CD8-positive, alpha-beta memory T cell (primary cell): ENCODE results near the gene NSMF. TPM values are rescaled to one million over a fixed set of nuclear protein-coding genes. Genes with fewer than 3 reads are reported as not detected.
A peak's percentile ranks its signal among the peaks of the same experiment; 100 is the strongest.

Experiments used
- CTCF ChIA-PET: fragments of 350-600 bp; sonication (Branson Sonifier 250); formaldehyde crosslinking; loops from one replicate; lab custom pipeline; 2021; ENCODE audit warnings: antibody characterized with exemption; lab: Charles Lee
- POLR2A ChIA-PET: fragments of 350-600 bp; sonication (Branson Sonifier 250); formaldehyde crosslinking; loops from one replicate; lab custom pipeline; 2021; ENCODE audit warnings: antibody characterized with exemption; lab: Charles Lee
- DNase-seq, 5 donors: peaks; one replicate each; pipeline versions ENCODE4 v3.0.0 to v3.0.0-alpha.2; 2020 to 2022; ENCODE audit warnings: mixed read lengths in 1 of 5
- H3K27ac ChIP-seq: one replicate; pipeline ENCODE4 v1.7.0; 2013; ENCODE audit warnings: low read depth, mild to moderate bottlenecking, low read length, moderate library complexity
- H3K27me3 ChIP-seq: 2 replicates; pipeline ENCODE4 v1.7.0; 2013; ENCODE audit warnings: low read length, mild to moderate bottlenecking; ENCODE audit not compliant: insufficient read depth, poor library complexity, severe bottlenecking
- H3K36me3 ChIP-seq: 2 replicates; pipeline ENCODE4 v1.7.0; 2013; ENCODE audit warnings: mild to moderate bottlenecking, low read length, moderate library complexity; ENCODE audit not compliant: insufficient read depth
- H3K4me1 ChIP-seq: 2 replicates; pipeline ENCODE4 v1.7.0; 2013; ENCODE audit warnings: mild to moderate bottlenecking, low read length, moderate library complexity; ENCODE audit not compliant: insufficient read depth
- H3K4me3 ChIP-seq: 2 replicates; pipeline ENCODE4 v1.7.0; 2013; ENCODE audit warnings: mild to moderate bottlenecking, low read length
- H3K9me3 ChIP-seq: 2 replicates; pipeline ENCODE4 v1.7.0; 2013; ENCODE audit warnings: mild to moderate bottlenecking, low read length
- H3K27ac Mint-ChIP-seq, 8 donors: one replicate each; pipeline ENCODE4 v1.8.0; 2020 to 2021; ENCODE audit warnings: mixed read lengths in 8 of 8, mild to moderate bottlenecking in 6 of 8, inconsistent platforms in 3 of 8, moderate library complexity in 3 of 8
- H3K27me3 Mint-ChIP-seq, 2 donors: one replicate each; pipeline ENCODE4 v1.8.0; 2020 to 2021; ENCODE audit warnings: mixed read lengths in 2 of 2, mild to moderate bottlenecking in 1 of 2, moderate library complexity in 1 of 2
- H3K36me3 Mint-ChIP-seq, 3 donors: one replicate each; pipeline ENCODE4 v1.8.0; 2020 to 2021; ENCODE audit warnings: mixed read lengths in 3 of 3, inconsistent platforms in 1 of 3, mild to moderate bottlenecking in 1 of 3
- H3K4me1 Mint-ChIP-seq, 3 donors: one replicate each; pipeline ENCODE4 v1.8.0; 2020 to 2021; ENCODE audit warnings: mixed read lengths in 3 of 3, inconsistent platforms in 1 of 3, mild to moderate bottlenecking in 1 of 3
- H3K4me3 Mint-ChIP-seq, 7 donors: one replicate each; pipeline ENCODE4 v1.8.0; 2020 to 2021; ENCODE audit warnings: mixed read lengths in 7 of 7, mild to moderate bottlenecking in 6 of 7, moderate library complexity in 4 of 7, inconsistent platforms in 2 of 7
- H3K9me3 Mint-ChIP-seq, 5 donors: one replicate each; pipeline ENCODE4 v1.8.0; 2020 to 2022; ENCODE audit warnings: mixed read lengths in 5 of 5, mild to moderate bottlenecking in 3 of 5, moderate library complexity in 2 of 5, inconsistent platforms in 1 of 5
- polyA plus RNA-seq: library from polyadenylated mRNA; unstranded; fragments of 300-500 nt; fragmentation: Illumina TruSeq; gene quantifications from one replicate; pipeline ENCODE4 v1.2.3, GENCODE V29; 2021
- total RNA-seq, 2 experiments: library from RNA; stranded (reverse); gene quantifications; one replicate each; pipeline ENCODE4 v1.2.3, GENCODE V29; 2021

The NSMF gene
- total and polyA plus RNA-seq, 3 experiments from 2014 or later = 15.4 to 42.8 (median 40.9) TPM

DNA sequence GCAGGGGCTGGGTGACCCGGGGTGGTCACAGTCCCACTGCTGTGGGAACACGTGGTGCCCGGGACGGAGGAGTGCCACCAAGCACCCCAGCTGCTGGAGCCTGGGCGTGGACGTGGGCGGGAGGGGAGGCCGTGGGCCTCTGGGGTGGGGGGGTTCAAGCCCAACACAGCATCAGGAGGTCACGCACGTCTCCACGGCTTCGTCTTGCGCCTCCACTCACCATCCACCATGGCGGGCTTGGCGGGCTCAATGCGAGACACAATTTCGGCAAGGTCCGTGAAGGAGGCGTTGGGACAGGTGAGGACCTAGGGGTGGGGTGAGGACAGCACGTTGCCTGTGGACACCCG lies 2.2 kb upstream of the NSMF start:
- H3K4me3 ChIP-seq = peak overlapping the region; percentile 66
- ChIA-PET CTCF (interaction anchor here (1.4 to 1.5 kb wide), 2 partner anchors 39 to 142 kb away, joined by 3 to 6 read pairs; partner anchors contain the start of genes EXD3 and NOXA1), POLR2A (interaction anchor here (1.5 kb wide), 1 partner anchor 38 kb away, joined by 6 read pairs; the partner anchor contains the start of genes EXD3 and NOXA1)
- H3K4me1 ChIP-seq = peaks cover 57% of the 10 kb centered on the region
- peaks cover 0 to 5% (median 0%) of the 10 kb centered on the region in 3 donors for H3K36me3 Mint-ChIP-seq
- H3K27me3 Mint-ChIP-seq = no peaks in the 10 kb centered on the region
- H3K9me3 Mint-ChIP-seq = no peaks in the 10 kb centered on the region
- peak in 1 of 5 donors; percentile 27 for DNase-seq
- H3K27me3 ChIP-seq = no peaks in the 10 kb centered on the region
- H3K36me3 ChIP-seq = no peaks in the 10 kb centered on the region
- no peaks in the 10 kb centered on the region for H3K9me3 ChIP-seq
- peak overlapping the region in 5 of 7 donors; percentile 45 to 90 (median 83) for H3K4me3 Mint-ChIP-seq
- peak overlapping the region; percentile 65 for H3K27ac ChIP-seq
- H3K27ac Mint-ChIP-seq = peak overlapping the region in 6 of 8 donors; percentile 6 to 95 (median 81)
- H3K4me1 Mint-ChIP-seq = peaks cover 10 to 44% (median 18%) of the 10 kb centered on the region in 3 donors

DNA sequence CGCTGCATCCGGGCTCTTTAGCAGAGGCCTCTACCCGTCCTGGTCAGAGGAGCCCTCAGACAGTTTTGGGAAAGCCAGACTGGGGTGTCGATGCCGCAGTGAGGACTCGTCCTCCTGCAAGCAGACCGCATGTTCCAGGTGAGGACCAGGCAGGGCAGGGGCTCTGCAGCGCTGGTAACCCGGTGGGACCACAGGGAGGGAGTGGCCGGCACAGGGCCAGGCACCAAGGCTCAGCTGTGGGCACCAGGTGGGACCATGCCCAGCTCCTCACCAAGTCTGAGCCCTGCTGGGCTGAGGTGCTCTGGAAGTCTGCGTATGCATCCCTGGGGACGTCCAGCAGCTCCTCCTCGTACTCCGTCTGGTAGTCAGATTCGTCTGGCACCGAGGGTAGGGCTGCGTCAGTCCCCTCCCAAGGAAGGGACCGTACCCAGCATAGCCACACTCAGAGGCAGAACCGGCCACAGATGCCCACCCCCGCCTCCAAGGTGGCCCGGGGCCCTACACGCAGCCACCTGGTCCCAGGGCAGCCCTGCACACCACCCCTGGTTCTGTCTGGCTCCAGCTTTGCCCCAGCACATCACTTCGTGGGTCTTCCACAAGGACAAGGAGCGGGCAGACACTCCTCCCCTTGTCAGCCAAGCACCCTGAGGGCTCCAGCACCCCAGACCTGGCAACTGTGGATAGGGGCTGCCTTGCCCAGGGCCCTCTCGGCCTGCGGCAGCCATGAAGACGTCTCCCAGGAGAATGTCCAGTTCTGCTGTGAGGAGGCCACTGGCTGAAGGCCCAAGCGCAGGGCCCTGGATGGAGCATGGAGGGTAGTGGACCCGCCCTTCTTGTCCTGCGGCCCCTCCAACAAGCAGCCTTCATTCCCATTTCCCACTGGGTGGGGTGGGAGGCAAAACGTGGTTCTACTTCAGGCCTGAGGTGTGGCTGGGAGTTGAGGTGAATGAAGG lies 1.5 kb upstream of the NSMF start:
- POLR2A ChIA-PET = interaction anchor here (0.6 to 1.5 kb wide), 2 partner anchors 38 kb away, joined by 4 to 6 read pairs; partner anchors contain the start of genes EXD3 and NOXA1

DNA sequence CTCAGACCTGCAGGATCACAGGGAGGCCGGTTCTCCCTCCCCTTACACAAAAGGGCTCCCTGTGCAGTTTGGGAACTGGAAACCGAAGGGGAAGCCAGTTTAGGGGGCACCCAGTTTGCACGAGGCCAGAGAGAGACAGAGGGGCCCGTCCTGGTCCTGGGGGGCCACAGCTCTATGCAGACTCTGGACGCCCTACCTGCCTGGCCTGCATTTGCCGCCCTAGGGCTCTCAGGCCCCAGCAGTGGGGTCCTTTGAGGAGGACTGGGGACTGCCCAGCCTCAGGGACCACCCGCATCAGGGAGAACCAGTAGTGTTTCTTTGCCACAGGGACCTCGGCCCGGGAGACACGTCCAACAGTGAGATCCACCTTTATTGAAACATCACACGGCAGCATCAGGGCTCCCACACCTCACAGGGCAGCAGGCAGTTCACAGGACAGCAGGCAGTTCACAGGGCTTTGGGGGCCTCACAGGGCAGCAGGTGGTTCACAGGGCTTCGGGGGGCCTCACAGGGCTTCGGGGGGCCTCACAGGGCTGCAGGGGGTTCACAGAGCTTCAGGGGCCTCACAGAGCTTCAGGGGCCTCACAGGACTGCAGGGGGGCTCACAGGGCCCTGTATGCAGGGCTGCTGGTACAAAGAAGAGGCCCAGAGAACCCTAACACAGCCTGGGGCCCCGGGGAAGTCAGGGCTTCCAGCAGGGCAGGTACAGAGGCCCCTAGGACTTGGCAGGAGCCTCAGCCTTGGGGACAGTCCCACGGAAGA lies 648 bp upstream of the NSMF start:
- H3K9me3 ChIP-seq = no peaks in the 10 kb centered on the region
- H3K36me3 Mint-ChIP-seq = peaks cover 0 to 11% (median 0%) of the 10 kb centered on the region in 3 donors
- H3K36me3 ChIP-seq = no peaks in the 10 kb centered on the region
- peak overlapping the region; percentile 60 for H3K27ac ChIP-seq
- POLR2A ChIA-PET = interaction anchor here (0.6 to 1.0 kb wide), 4 partner anchors 18 to 92 kb away, joined by 4 to 10 read pairs (median 4); partner anchors contain the start of genes ENTPD8, EXD3, MRPL41 and NOXA1
- H3K27ac Mint-ChIP-seq = peak overlapping the region in 7 of 8 donors; percentile 56 to 94 (median 84)
- peak overlapping the region; percentile 52 to 88 (median 66) for H3K4me3 Mint-ChIP-seq
- H3K27me3 Mint-ChIP-seq = no peaks in the 10 kb centered on the region
- peak overlapping the region; percentile 52 for H3K4me3 ChIP-seq
- no peaks in the 10 kb centered on the region for H3K27me3 ChIP-seq
- CTCF ChIA-PET = interaction anchor here (0.7 to 1.7 kb wide), 3 partner anchors 14 to 36 kb away, joined by 3 to 6 read pairs (median 6); partner anchors contain the start of genes EXD3 and NOXA1
- peak in 1 of 5 donors; percentile 1 for DNase-seq
- peaks cover 10 to 46% (median 18%) of the 10 kb centered on the region in 3 donors for H3K4me1 Mint-ChIP-seq
- H3K9me3 Mint-ChIP-seq = no peaks in the 10 kb centered on the region
- peaks cover 64% of the 10 kb centered on the region for H3K4me1 ChIP-seq

More for the DNA sequence above, 1.5 kb upstream of the NSMF start:
- peaks cover 10 to 46% (median 18%) of the 10 kb centered on the region in 3 donors for H3K4me1 Mint-ChIP-seq
- no peaks in the 10 kb centered on the region for H3K27me3 ChIP-seq
- peaks cover 0 to 9% (median 0%) of the 10 kb centered on the region in 3 donors for H3K36me3 Mint-ChIP-seq
- CTCF ChIA-PET = interaction anchor here (1.7 kb wide), 1 partner anchor 37 kb away, joined by 6 read pairs; the partner anchor contains the start of genes EXD3 and NOXA1
- no peaks in the 10 kb centered on the region for H3K36me3 ChIP-seq
- peaks cover 57% of the 10 kb centered on the region for H3K4me1 ChIP-seq
- H3K27ac ChIP-seq = no peak overlapping the region
- H3K27ac Mint-ChIP-seq = peak overlapping the region; percentile 56 to 95 (median 74)
- peak in 1 of 5 donors; percentile 51 for DNase-seq
- H3K9me3 ChIP-seq = no peaks in the 10 kb centered on the region
- H3K27me3 Mint-ChIP-seq = no peaks in the 10 kb centered on the region
- no peak overlapping the region for H3K4me3 ChIP-seq
- no peaks in the 10 kb centered on the region for H3K9me3 Mint-ChIP-seq
- peak overlapping the region in 4 of 7 donors; percentile 20 to 70 (median 57) for H3K4me3 Mint-ChIP-seq

DNA sequence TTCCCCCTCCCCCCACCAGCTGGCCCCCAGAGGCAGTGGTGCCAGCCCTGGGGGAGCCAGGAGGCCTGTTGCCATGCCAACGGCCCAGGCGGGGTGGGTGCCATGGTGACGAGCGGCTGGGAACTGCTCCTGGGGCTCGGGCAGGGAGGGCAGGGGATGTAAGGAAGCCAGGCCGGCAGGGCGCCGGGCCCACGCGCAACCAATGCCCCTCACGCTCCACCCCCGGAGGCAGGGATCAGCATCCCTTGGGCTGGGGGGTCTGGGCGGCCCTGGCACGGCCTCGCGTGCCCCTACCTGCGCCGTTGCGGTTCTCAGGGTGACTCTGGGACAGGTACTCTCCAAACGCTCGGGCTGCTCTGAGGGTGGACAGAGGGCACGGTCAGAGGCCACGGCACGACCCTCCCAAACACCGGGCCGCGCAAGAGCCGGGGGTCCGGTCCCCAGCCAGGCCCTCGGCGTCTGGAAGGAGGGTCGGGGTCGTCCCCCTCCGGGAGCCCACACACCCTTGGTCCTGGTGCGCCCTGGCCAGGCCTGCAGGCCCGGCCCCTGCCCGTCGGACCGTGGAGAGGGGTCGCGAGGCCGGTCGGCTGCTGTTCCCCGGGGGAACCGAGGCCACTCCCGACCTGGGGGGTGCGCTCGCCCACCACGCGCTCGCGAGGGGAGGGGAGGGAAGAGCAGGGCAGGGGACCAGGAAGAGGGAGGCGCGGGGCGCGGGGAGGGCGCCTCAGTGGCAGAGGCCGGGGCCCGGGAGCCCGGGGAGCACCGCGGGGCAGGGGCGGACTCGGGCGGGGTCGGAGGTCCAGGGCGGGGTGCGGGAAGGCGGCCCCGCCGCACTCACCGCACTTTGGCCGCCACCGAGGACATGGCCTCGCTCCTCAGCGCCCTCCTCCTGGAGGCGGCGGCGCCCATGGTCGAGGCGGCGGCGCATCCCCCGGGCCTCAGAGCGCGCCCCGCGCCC lies 661 bp downstream of the NSMF start:
- peak in 2 of 5 donors; percentile 15 to 56 for DNase-seq
- H3K4me3 Mint-ChIP-seq = peak overlapping the region in 4 of 7 donors; percentile 13 to 40 (median 30)
- no peaks in the 10 kb centered on the region for H3K9me3 Mint-ChIP-seq
- Histone ChIP-seq H3K4me3 (peak overlapping the region; percentile 53), H3K36me3 (no peaks in the 10 kb centered on the region), H3K4me1 (peaks cover 73% of the 10 kb centered on the region), H3K27me3 (no peaks in the 10 kb centered on the region), H3K9me3 (no peaks in the 10 kb centered on the region), H3K27ac (no peak overlapping the region)
- H3K36me3 Mint-ChIP-seq = peaks cover 0 to 11% (median 0%) of the 10 kb centered on the region in 3 donors
- ChIA-PET CTCF (interaction anchor here (1.2 to 1.7 kb wide), 2 partner anchors 13 to 35 kb away, joined by 6 read pairs; partner anchors contain the start of genes EXD3 and NOXA1), POLR2A (interaction anchor here (1.0 kb wide), 2 partner anchors 17 to 35 kb away, joined by 4 to 10 read pairs; partner anchors contain the start of genes ENTPD8, EXD3 and NOXA1)
- no peak overlapping the region for H3K27ac Mint-ChIP-seq
- H3K27me3 Mint-ChIP-seq = no peaks in the 10 kb centered on the region
- peaks cover 10 to 54% (median 23%) of the 10 kb centered on the region in 3 donors for H3K4me1 Mint-ChIP-seq

DNA sequence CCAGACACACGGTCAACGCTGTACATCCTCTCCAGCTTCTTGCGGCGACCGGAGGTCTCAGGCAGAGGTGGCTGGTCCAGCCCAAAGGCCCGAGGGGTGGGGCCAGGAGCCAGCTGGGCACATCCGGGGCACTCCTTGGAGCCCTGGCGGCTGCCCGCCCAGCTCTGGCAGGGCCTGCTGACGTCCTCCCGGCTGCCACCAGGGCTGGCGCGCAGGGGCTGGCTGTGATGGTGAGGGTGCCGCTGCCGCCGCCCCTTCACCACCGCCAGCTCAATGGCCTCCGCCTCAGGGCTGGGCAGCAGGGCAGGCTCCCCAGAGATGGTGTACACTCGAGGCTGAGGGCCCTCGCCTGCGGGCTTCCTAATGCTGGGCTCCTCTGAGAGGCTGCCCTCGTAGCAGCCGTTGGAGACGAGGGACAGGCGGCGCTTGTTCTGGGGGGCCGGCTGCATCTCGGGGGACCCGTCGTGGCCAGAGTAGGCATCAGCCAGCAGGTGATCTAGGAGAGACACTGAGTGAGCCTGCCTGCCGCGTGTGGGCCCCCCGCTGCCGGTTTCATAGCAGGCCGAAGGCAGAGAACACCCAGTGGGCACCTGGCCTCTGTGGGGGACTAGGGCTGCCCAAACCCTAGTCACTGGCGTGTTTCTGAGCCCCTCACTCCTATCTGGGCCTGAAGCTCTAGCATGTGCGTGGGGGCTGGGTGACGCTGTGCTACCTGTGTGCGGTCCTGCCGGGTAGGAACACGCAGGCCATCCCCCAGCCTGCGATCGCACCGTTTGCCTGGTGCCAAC lies 1.5 kb downstream of the NSMF start:
- DNase-seq = peak in 2 of 5 donors; percentile 0 to 43
- CTCF ChIA-PET = interaction anchor here (0.8 to 1.5 kb wide), 2 partner anchors 11 to 34 kb away, joined by 3 to 4 read pairs; partner anchors contain the start of gene NOXA1

DNA sequence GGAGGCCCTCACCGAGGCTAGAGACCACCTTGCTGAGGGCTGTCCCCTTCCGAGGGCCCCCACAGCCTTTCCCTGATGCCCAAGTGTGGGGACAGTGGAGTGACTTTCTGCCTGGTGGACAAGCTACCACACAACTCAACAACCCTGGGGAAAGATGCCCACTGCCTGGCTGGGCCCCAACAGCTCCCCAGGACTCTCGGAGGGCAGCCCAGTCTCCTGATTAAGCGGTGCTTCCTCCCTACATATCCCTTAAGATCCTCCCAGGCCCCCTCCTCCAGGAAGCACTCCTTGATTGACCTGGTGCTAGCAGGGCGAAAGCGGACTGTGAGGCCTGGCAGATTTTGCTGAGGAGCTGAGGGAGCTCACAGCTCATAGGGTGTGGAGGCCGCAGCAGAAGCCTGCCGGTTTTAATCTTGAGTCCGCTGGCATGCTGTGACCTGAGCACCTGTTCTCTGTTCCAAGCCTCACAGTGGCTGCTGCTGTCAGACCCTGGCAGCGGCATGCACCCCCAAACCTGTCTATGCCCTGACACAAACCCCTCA lies 2.2 kb downstream of the NSMF start:
- peak in 2 of 5 donors; percentile 0 to 44 for DNase-seq
- Histone ChIP-seq H3K27ac (no peak overlapping the region), H3K27me3 (no peaks in the 10 kb centered on the region), H3K4me1 (peaks cover 74% of the 10 kb centered on the region), H3K4me3 (no peak overlapping the region), H3K9me3 (no peaks in the 10 kb centered on the region), H3K36me3 (no peaks in the 10 kb centered on the region)
- peak overlapping the region in 2 of 7 donors; percentile 39 to 86 for H3K4me3 Mint-ChIP-seq
- H3K27me3 Mint-ChIP-seq = no peaks in the 10 kb centered on the region
- peaks cover 11 to 56% (median 26%) of the 10 kb centered on the region in 3 donors for H3K4me1 Mint-ChIP-seq
- no peaks in the 10 kb centered on the region for H3K9me3 Mint-ChIP-seq
- ChIA-PET POLR2A (no interaction called here), CTCF (interaction anchor here (0.8 to 1.5 kb wide), 3 partner anchors 11 to 33 kb away, joined by 3 to 4 read pairs (median 3); partner anchors contain the start of gene NOXA1)
- peaks cover 0 to 11% (median 0%) of the 10 kb centered on the region in 3 donors for H3K36me3 Mint-ChIP-seq
- H3K27ac Mint-ChIP-seq = peak overlapping the region in 2 of 8 donors; percentile 70 to 77

More for the DNA sequence above, 1.5 kb downstream of the NSMF start:
- peak overlapping the region in 3 of 7 donors; percentile 41 to 70 (median 63) for H3K4me3 Mint-ChIP-seq
- H3K4me3 ChIP-seq = no peak overlapping the region
- peak overlapping the region in 1 of 8 donors; percentile 70 for H3K27ac Mint-ChIP-seq
- POLR2A ChIA-PET = no interaction called here
- H3K9me3 Mint-ChIP-seq = no peaks in the 10 kb centered on the region
- H3K36me3 Mint-ChIP-seq = peaks cover 0 to 11% (median 0%) of the 10 kb centered on the region in 3 donors
- H3K9me3 ChIP-seq = no peaks in the 10 kb centered on the region
- H3K27ac ChIP-seq = no peak overlapping the region
- no peaks in the 10 kb centered on the region for H3K27me3 Mint-ChIP-seq
- H3K4me1 ChIP-seq = peaks cover 73% of the 10 kb centered on the region
- peaks cover 6 to 53% (median 20%) of the 10 kb centered on the region in 3 donors for H3K4me1 Mint-ChIP-seq
- no peaks in the 10 kb centered on the region for H3K27me3 ChIP-seq
- no peaks in the 10 kb centered on the region for H3K36me3 ChIP-seq
